Activated CD8-positive, alpha-beta memory T cell treated with anti-CD3 and anti-CD28 coated beads for 4 hours (primary cell): ENCODE measurements around the gene INPP4A.

Source experiments
- DNase-seq, 2 donors: peaks; one replicate each; pipeline ENCODE4 v3.0.0-alpha.2; 2020; ENCODE audit warnings: low read depth in 2 of 2

The INPP4A gene

DNA sequence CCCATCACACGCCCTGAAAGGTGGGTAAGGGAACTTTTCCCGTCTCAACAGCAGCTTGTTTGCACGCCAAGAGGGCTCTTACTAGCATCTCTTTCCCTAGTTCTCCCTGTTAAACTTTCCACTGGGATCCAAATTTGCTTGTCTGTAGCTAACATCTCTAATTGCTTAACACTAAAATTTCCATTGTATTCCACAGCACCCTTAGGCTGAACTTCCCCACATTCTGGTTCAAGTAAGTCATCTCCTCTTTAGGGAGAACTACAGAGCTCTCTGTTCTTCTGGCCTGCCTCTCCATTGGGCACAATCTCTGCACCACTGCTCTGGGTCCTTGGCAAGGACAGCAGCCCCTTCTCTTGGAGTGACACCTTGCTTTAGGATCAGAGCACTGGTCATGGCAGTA lies 187.7 kb downstream of the INPP4A start:
- DNase-seq = no peak

DNA sequence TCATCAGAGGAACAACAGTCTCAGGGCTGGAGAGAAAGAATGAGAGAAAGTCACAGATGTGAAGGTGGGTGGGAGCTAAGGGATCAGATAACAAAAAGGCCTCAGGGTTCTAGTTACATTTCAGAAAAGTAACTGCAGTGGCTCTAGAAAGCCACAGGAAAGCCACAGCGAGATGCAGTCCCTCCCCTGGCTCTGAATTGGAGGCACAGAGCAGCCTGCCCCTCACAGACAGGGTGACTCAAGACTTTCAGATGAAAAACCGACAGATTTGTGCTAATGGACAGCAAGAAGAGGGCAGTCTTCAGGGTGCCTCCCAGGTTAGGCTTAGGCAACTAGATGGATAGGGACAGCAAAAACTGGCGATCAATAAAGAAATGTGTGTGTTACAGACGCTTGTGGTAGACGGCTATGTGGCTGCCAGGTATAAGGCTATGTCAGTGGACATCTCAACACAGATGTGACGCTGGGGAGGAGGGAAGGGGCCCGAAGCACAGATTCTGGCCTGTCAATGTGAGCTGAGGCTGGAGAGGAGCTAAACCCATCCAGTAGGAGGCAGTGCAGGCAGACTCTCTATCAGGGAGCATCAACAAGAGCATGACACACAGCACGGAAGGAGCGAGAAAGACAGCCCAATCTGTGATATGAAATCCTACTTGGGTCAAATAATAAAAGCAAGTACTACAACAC lies 189.9 kb downstream of the INPP4A start:
- DNase-seq = no peak

DNA sequence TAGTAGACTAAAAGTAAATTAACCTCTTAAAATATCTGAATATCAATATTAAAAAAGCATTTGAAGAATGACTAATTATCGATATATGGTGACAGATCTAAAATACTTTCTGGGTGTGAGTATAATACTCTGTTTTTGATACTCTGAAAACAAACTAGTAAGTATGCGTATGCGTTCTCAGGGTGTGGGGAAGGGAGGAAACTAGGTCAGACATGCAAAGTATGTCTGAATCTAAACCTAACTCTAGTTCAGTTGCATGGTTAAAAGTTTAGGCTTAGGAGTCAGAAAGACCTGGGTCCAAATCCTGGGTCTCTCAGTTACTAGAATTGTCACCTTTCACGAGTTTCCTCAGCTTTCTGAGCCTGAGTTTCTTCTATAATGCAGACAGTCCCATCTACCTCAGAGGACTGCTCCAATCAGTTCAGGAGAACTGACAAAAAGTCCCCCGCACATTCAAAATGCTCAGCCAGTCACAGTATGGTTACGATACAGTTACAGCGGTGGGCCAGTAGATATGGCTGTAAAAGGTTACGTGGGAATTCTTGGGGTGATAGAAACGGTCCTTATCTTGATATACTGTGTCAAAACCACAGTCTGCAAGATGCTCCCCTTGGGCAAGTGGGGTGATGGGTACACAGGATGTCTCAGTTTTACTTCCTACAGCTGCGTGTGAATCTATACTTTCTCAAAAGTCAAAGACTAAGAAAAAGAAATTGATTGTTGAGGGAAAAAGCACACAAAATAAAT lies 192.9 kb downstream of the INPP4A start:
- DNase-seq = peak in 1 of 2 donors; percentile 27

DNA sequence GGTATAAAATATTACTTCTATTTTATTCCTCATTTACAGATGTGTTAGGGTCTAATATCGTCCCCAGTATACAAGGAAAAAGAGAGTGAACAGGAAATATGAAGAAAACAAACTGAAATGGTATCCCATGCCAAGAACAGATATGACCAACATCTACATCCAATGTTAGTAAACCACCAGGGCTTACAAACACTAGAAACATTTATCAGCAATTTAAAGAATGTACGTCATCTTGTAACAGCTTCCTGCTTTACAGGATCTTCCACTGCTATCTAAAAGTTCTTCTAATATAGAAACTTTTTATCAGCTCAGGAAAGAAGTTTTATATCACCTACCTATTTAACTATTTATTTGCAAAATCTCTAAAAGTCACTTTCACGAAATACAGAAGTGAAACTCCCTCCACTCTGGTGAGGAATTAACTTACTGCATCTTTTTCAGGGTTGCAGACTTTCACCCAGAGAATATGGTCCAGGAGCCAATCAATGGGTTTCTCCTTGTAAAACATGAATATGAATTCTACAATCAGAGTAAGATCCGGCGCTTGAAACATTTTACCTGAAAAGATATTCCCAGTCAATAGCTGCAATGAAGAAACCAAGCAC lies 198.9 kb downstream of the INPP4A start:
- DNase-seq = no peak
